Sigmoid colon (tissue), 4 donors: Measurements from ENCODE around the gene HTR6.

ENCODE experiments used
- CTCF ChIP-seq, 4 experiments: fragments of 450-650 bp in 3 of 4; fragments of 200-600 bp in 1 of 4; IDR thresholded peaks; one replicate each; pipeline ENCODE4 v1.5.1; 2016 to 2019; ENCODE audit warnings: antibody characterized with exemption in 4 of 4, mild to moderate bottlenecking in 3 of 4, moderate library complexity in 2 of 4
- POLR2A ChIP-seq, 2 donors: fragments of 450-650 bp; IDR thresholded peaks; one replicate each; pipeline ENCODE4 v1.6.1; 2016; ENCODE audit warnings: antibody characterized with exemption in 2 of 2, mild to moderate bottlenecking in 2 of 2, moderate library complexity in 2 of 2
- POLR2AphosphoS5 ChIP-seq, 4 donors: sonication (generic); formaldehyde crosslinking; IDR thresholded peaks; one replicate each; pipeline ENCODE4 v1.6.1; 2017; ENCODE audit warnings: antibody characterized with exemption in 4 of 4

GRCh38 chr1:19658186-19658585 lies 6.5 kb upstream of the HTR6 start:
- TF ChIP-seq CTCF (IDR thresholded peaks at IDR 0.05) = no peak
- TF ChIP-seq POLR2A (IDR thresholded peaks at IDR 0.05) = no peak
- no peak for TF ChIP-seq POLR2AphosphoS5 (IDR thresholded peaks at IDR 0.05)
